GM06990 (cell line): Measurements from ENCODE around the gene SCG5.

Source experiments
- DNase-seq: peaks from one replicate; pipeline ENCODE4 v3.0.0-alpha.2; 2011; ENCODE audit not compliant: insufficient read length; ENCODE audit errors: extremely low read depth
- H3K27me3 ChIP-seq: replicated peaks from 2 replicates; pipeline ENCODE4 v1.6.0; 2011; ENCODE audit warnings: low read length; ENCODE audit not compliant: control insufficient read depth, insufficient read depth
- H3K36me3 ChIP-seq: 2 replicates; pipeline ENCODE4 v1.5.1; 2011; ENCODE audit warnings: low read length; ENCODE audit not compliant: control insufficient read depth, insufficient read depth
- H3K4me3 ChIP-seq: replicated peaks from 2 replicates; pipeline ENCODE4 v1.5.1; 2011; ENCODE audit warnings: low read depth, mild to moderate bottlenecking, control low read depth, low read length
- CTCF ChIP-seq: IDR thresholded peaks from 2 replicates; pipeline ENCODE4 v1.5.1; 2011; ENCODE audit warnings: low read length, control low read depth, mild to moderate bottlenecking, inconsistent platforms; ENCODE audit not compliant: insufficient read depth, poor library complexity, severe bottlenecking

The SCG5 gene

DNA sequence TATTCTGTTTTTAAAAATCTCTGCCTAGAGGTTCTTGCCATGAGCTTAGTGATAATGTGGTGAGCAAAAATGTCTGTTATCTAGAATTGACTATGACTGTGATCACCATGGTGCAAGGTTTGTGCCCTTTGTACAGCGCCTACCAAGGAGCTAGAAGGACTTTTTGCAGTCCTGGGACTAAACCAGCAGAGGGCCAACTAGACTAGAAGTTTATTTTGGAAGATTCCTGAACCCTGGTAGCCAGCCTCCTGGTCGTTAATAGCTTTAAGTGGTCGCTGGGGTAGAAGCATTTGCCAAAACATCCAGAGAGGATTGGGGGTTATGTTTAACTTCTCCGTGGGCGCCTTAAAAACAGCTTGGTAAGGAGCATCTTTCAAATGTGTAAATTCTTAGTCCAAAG lies 7.8 kb downstream of the SCG5 start:
- Histone ChIP-seq H3K36me3 (no peaks in the 10 kb centered on the region; the same call in 1 of the 2 replicates), H3K4me3 (no peak overlapping the region), H3K27me3 (no peaks in the 10 kb centered on the region)
- TF ChIP-seq CTCF: peak; percentile 10
- no peak for DNase-seq

DNA sequence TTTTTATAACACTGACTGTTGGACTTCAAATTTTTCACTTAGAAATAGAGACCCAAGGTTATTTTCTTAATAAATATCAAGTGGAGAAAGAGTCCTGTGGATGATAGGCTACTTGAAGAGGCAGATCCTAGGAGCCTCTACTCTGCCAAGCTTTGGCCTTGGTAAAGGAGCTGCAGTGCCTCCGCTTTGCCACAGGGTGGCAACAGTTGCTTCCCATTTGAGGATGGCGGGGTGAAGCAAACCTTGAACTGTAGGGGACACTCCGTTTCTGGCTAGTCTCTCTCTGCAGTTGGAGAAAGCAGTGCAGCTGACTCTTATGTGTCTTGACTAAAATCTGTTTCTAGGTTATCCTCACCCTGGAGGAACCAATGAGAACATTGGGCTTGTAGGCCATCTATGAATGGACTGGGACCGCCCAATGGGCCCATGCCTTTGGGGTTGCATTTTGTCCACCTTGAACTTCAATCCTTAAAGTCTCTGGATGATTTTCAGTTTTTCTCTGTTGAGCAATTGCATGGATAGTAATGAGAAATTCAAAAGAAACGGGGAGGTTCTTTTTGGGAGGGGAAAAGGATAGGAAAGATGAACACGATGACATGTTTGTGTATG lies 9.8 kb downstream of the SCG5 start:
- Histone ChIP-seq H3K36me3 (no peaks in the 10 kb centered on the region; the same call in 1 of the 2 replicates), H3K4me3 (no peak overlapping the region), H3K27me3 (no peaks in the 10 kb centered on the region)
- peak; percentile 94 for TF ChIP-seq CTCF
- no peak for DNase-seq

GRCh38 chr15:32652178-32652577 lies 10.7 kb downstream of the SCG5 start:
- TF ChIP-seq CTCF: no peak
- H3K27me3 ChIP-seq: no peaks in the 10 kb centered on the region
- no peak for DNase-seq
- no peaks in the 10 kb centered on the region; the same call in 1 of the 2 replicates for H3K36me3 ChIP-seq
- H3K4me3 ChIP-seq: no peak overlapping the region

- peaks cover 4% of the 10 kb centered on the region for H3K36me3 ChIP-seq
- TF ChIP-seq CTCF: no peak
- no peak overlapping the region for H3K4me3 ChIP-seq
- H3K27me3 ChIP-seq: no peaks in the 10 kb centered on the region
- no peak for DNase-seq
Observed at GRCh38 chr15:32656091-32656490, 14.6 kb downstream of the SCG5 start.

- no peaks in the 10 kb centered on the region for H3K27me3 ChIP-seq
- no peak overlapping the region for H3K4me3 ChIP-seq
- H3K36me3 ChIP-seq: peaks cover 4% of the 10 kb centered on the region
- no peak for DNase-seq
- no peak for TF ChIP-seq CTCF
Observed at GRCh38 chr15:32656496-32656895, 15.0 kb downstream of the SCG5 start.
